Panc1 (cell line): Measurements from ENCODE around the gene LRRC3. TPM values are rescaled to one million over a fixed set of nuclear protein-coding genes. Genes with fewer than 3 reads are reported as not detected.

Experiments used
- ATAC-seq: fragments of 200-7000 bp; cut with Tn5 transposase; 2 replicates; pipeline ENCODE4 v1.9.1; 2020; ENCODE audit warnings: mild to moderate bottlenecking, moderate library complexity
- BruUV-seq: library from RNA; stranded (reverse); fragments of 400-500 nt; replicated peaks from 2 replicates; lab custom pipeline; 2021; lab: Mats Ljungman, UMichigan
- CTCF ChIA-PET: fragments of 300-600 bp; sonication (Branson Sonifier 250); formaldehyde crosslinking; loops from one replicate; lab custom pipeline; 2022; ENCODE audit warnings: antibody characterized with exemption; lab: Charles Lee
- POLR2A ChIA-PET: fragments of 300-600 bp; sonication (Branson Sonifier 250); formaldehyde crosslinking; loops from one replicate; lab custom pipeline; 2022; ENCODE audit warnings: antibody characterized with exemption; lab: Charles Lee
- DNase-seq: peaks from one replicate; pipeline ENCODE4 v3.0.0-alpha.2; 2010; ENCODE audit warnings: low read depth, low spot score
- H3K27ac ChIP-seq: 2 replicates; pipeline ENCODE4 v1.5.1; 2011; ENCODE audit warnings: mild to moderate bottlenecking, low read length, inconsistent platforms
- H3K27me3 ChIP-seq: fragments of 200-500 bp; sonication (Bioruptor generic); 2 replicates; pipeline ENCODE4 v1.6.0; 2014; ENCODE audit warnings: low read length, inconsistent platforms; ENCODE audit not compliant: control insufficient read depth, insufficient read depth
- H3K36me3 ChIP-seq: fragments of 200-500 bp; sonication (Bioruptor generic); 2 replicates; pipeline ENCODE4 v1.5.1; 2014; ENCODE audit warnings: inconsistent platforms, mild to moderate bottlenecking, low read length, moderate library complexity; ENCODE audit not compliant: control insufficient read depth, insufficient read depth
- H3K4me1 ChIP-seq: 2 replicates; pipeline ENCODE4 v1.5.1; 2011; ENCODE audit warnings: inconsistent platforms, mild to moderate bottlenecking, low read length, moderate library complexity; ENCODE audit not compliant: control insufficient read depth, insufficient read depth
- H3K4me3 ChIP-seq, 2 experiments: 2 replicates each; pipeline ENCODE4 v1.5.1; 2011 to 2012; ENCODE audit warnings: low read depth in 2 of 2, low read length in 2 of 2, mild to moderate bottlenecking in 2 of 2, inconsistent platforms in 1 of 2, moderate library complexity in 1 of 2
- H3K9me3 ChIP-seq: fragments of 200-500 bp; sonication (Bioruptor generic); 2 replicates; pipeline ENCODE4 v1.5.1; 2014; ENCODE audit warnings: low read depth, mild to moderate bottlenecking, inconsistent platforms, low read length, moderate library complexity; ENCODE audit not compliant: control insufficient read depth, insufficient read depth
- CTCF ChIP-seq: fragments of 450-650 bp; IDR thresholded peaks from 2 replicates; pipeline ENCODE4 v1.5.1; 2017; ENCODE audit warnings: mild to moderate bottlenecking
- POLR2AphosphoS5 ChIP-seq: IDR thresholded peaks from 2 replicates; pipeline ENCODE4 v1.6.1; 2012; ENCODE audit warnings: mild to moderate bottlenecking, low read depth, low read length, moderate library complexity
- REST ChIP-seq, 2 experiments: IDR thresholded peaks; 2 replicates each; pipeline ENCODE4 v1.6.1; 2011 to 2012; ENCODE audit warnings: low read depth in 2 of 2, control low read depth in 1 of 2, low read length in 1 of 2, mild to moderate bottlenecking in 1 of 2, moderate library complexity in 1 of 2; ENCODE audit not compliant: insufficient read depth in 1 of 2
- SIN3A ChIP-seq: IDR thresholded peaks from 2 replicates; pipeline ENCODE4 v1.6.1; 2012; ENCODE audit warnings: low read depth, mild to moderate bottlenecking, low read length, moderate library complexity, borderline replicate concordance; ENCODE audit not compliant: insufficient read depth
- TCF7L2 ChIP-seq: IDR thresholded peaks from 2 replicates; pipeline ENCODE4 v1.6.1; 2011; ENCODE audit warnings: mild to moderate bottlenecking, low read depth, low read length, inconsistent platforms
- in situ Hi-C: cut with HindIII; loops from 2 replicates; pipeline ENCODE4 v1.10.0; 2016; ENCODE audit warnings: low sequenced_read_pairs, low pct_unique_long_range_greater_than_20kb
- intact Hi-C: fragments of 100-400 bp; cut with micrococcal nuclease; formaldehyde crosslinking; loops from one replicate; pipeline ENCODE4 v1.10.0; 2022; ENCODE audit not compliant: unreplicated experiment
- total RNA-seq: library from RNA; stranded (reverse); gene quantifications from one replicate; pipeline ENCODE4 v1.2.1, GENCODE V29; 2021; ENCODE audit not compliant: unreplicated experiment

Gene LRRC3
- total RNA-seq, 1 experiment from 2014 or later = 3.3 TPM

GRCh38 chr21:44467859-44468195, 12.5 kb downstream of the LRRC3 start:
- Histone ChIP-seq H3K27ac (no peak overlapping the region), H3K27me3 (no peaks in the 10 kb centered on the region), H3K4me1 (no peaks in the 10 kb centered on the region), H3K9me3 (no peaks in the 10 kb centered on the region), H3K4me3 (no peak overlapping the region), H3K36me3 (no peaks in the 10 kb centered on the region)
- ATAC-seq (no peak), DNase-seq (no peak)
- intact Hi-C loops (no loop called here), in situ Hi-C loops (no loop called here)
- BruUV-seq = no TSS peak
- POLR2A ChIA-PET = no interaction called here
- CTCF ChIA-PET = no interaction called here
- TF ChIP-seq TCF7L2 = no peak
- TF ChIP-seq REST (IDR thresholded peaks at IDR 0.05; ENCODE audit: insufficient read depth in 1 of 2, low read depth in 2 of 2, low read length in 1 of 2) = no peak
- TF ChIP-seq POLR2AphosphoS5 = no peak
- TF ChIP-seq CTCF = no peak
- no peak for TF ChIP-seq SIN3A

- no peaks in the 10 kb centered on the region for H3K27me3 ChIP-seq
- H3K36me3 ChIP-seq = no peaks in the 10 kb centered on the region
- no peaks in the 10 kb centered on the region for H3K9me3 ChIP-seq
- DNase-seq = no peak
- ChIA-PET POLR2A (no interaction called here), CTCF (no interaction called here)
- ATAC-seq = no peak
- H3K4me3 ChIP-seq = no peak overlapping the region
- no TSS peak for BruUV-seq
- no peak overlapping the region for H3K27ac ChIP-seq
- TF ChIP-seq REST (IDR thresholded peaks at IDR 0.05; ENCODE audit: insufficient read depth in 1 of 2, low read depth in 2 of 2, low read length in 1 of 2) (no peak), CTCF (no peak), SIN3A (no peak)
- intact Hi-C loops (no loop called here), in situ Hi-C loops (no loop called here)
- H3K4me1 ChIP-seq = no peaks in the 10 kb centered on the region
Observed at GRCh38 chr21:44471341-44471740, 16.0 kb downstream of the LRRC3 start.
